Measurements from ENCODE around the gene ANKRD2. TPM values are rescaled to one million over a fixed set of nuclear protein-coding genes. Genes with fewer than 3 reads are reported as not detected.

ANKRD2 gene
- total and polyA plus RNA-seq, 2 experiments from 2014 or later, result not detected

DNA sequence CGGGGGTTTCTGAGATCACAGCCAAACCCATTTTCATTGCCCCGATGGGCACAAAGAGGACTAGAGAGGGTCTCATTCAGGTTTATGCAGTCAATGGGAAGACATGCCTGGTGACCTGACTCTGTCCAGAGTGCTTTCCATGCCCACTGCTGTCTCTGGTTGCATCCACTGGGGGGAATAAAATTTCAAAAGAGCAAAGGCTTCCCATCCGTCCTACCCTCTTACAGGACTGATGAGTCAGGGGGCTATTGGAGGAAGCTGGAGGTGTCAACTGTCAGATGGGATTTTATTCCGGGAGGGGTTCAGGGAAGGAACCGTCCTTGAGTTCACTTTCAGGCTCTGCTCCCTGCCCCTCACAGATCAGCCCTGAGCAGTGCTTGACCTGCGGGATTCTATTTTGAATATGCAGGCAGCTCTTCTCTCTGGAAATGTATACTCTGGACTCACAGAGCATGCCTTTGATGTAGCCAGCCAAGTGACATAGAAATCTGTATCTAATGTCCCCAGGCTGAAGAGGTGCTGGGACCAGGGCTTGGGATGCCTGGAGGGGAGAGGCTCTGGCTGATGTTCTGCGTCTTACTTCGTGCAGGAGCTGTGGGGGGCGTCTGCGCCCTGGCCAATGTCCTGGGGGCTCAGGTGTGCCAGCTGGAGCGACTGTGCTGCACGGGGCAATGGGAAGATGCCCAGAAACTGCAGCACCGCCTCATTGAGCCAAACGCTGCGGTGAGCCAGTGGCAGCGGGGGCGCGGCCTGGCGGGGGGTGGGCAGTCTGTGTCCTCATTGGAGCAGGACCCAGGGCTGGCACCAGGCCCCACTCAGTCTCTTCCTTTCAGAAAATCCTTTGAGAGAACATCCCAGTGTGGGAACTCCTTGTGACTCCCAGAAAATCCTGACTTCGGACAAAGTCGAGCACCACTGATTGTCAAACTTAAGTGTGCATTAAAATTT, 29.0 kb downstream of the ANKRD2 start:
- TF ChIP-seq EZH2 (IDR thresholded peaks at IDR 0.05; ENCODE audit: insufficient read depth, poor library complexity, severe bottlenecking) (no peak), EZH2phosphoT487 (IDR thresholded peaks at IDR 0.05; ENCODE audit: insufficient read depth, low read depth) (no peak)
- 65 to 69% methylated on average over 21 of the region's 21 CpGs for WGBS, 2 experiments (ENCODE audit: low coverage in 1 of 2, low lambda C conversion rate in 2 of 2, missing lambda C conversion rate in 2 of 2)
- Histone ChIP-seq H3K4me1 (ENCODE audit: insufficient read depth) (peaks cover 15% of the 10 kb centered on the region), H3K27ac (no peak overlapping the region), H3K36me3 (ENCODE audit: low read depth) (no peaks in the 10 kb centered on the region), H4K20me1 (ENCODE audit: insufficient read depth) (no peaks in the 10 kb centered on the region), H2AFZ (no peak overlapping the region), H3K4me3 (no peak overlapping the region), H3K27me3 (replicated peaks; ENCODE audit: insufficient read depth) (no peaks in the 10 kb centered on the region), H3K79me2 (ENCODE audit: insufficient read depth) (no peaks in the 10 kb centered on the region), H3K9me3 (ENCODE audit: low read depth) (no peaks in the 10 kb centered on the region), H3K9ac (no peak overlapping the region), H3K4me2 (ENCODE audit: unreplicated experiment) (no peak overlapping the region), H3F3A (ENCODE audit: insufficient read depth) (peaks cover 17% of the 10 kb centered on the region), H3K9me2 (ENCODE audit: insufficient read depth) (no peaks in the 10 kb centered on the region)
- in situ Hi-C loops (cut with MboI), result no loop called here
- no peak for DNase-seq

DNA sequence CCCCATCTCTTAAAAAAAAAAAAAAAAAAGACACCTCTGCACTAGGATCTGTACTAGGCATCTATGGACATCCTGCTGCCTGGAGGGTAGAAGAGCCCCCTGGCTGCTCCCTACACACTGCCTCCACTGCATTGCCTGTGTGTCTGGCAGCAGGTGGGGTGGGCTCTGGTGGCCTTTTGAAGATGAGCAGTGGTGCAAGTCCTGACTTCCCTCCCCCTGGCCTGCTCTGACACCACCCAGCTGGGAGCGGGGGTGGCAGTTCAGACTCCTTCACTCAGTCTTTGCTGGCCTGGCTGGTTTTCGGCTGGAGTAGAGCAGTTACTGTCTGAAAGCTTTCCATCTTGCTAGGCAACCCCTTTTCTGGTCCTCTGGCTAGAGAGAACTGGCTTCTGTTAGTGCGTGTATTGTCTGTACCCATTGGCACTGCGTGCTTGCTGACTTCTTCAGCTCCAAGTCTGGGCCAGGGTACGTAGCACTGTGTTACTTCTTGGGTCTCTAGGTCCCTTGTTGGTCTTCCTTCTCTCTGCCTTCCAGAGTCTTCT, 34.6 kb downstream of the ANKRD2 start:
- H3K4me3 ChIP-seq, result no peak overlapping the region
- H4K20me1 ChIP-seq (ENCODE audit: insufficient read depth), result no peaks in the 10 kb centered on the region
- H3K9ac ChIP-seq, result no peak overlapping the region
- in situ Hi-C loops (cut with MboI), result no loop called here
- H2AFZ ChIP-seq, result no peak overlapping the region
- H3K79me2 ChIP-seq (ENCODE audit: insufficient read depth), result no peaks in the 10 kb centered on the region
- DNase-seq, result no peak
- no peak overlapping the region for H3K4me2 ChIP-seq (ENCODE audit: unreplicated experiment)
- H3K27me3 ChIP-seq (replicated peaks; ENCODE audit: insufficient read depth), result no peaks in the 10 kb centered on the region
- H3K27ac ChIP-seq, result no peak overlapping the region
- H3K36me3 ChIP-seq (ENCODE audit: low read depth), result no peaks in the 10 kb centered on the region
- no peaks in the 10 kb centered on the region for H3F3A ChIP-seq (ENCODE audit: insufficient read depth)
- WGBS, 2 experiments (ENCODE audit: low coverage in 1 of 2, low lambda C conversion rate in 2 of 2, missing lambda C conversion rate in 2 of 2), result 95 to 97% methylated on average over 5 of the region's 5 CpGs
- H3K4me1 ChIP-seq (ENCODE audit: insufficient read depth), result no peaks in the 10 kb centered on the region
- TF ChIP-seq EZH2 (IDR thresholded peaks at IDR 0.05; ENCODE audit: insufficient read depth, poor library complexity, severe bottlenecking) (no peak), EZH2phosphoT487 (IDR thresholded peaks at IDR 0.05; ENCODE audit: insufficient read depth, low read depth) (no peak)
- no peaks in the 10 kb centered on the region for H3K9me2 ChIP-seq (ENCODE audit: insufficient read depth)
- no peaks in the 10 kb centered on the region for H3K9me3 ChIP-seq (ENCODE audit: low read depth)

DNA sequence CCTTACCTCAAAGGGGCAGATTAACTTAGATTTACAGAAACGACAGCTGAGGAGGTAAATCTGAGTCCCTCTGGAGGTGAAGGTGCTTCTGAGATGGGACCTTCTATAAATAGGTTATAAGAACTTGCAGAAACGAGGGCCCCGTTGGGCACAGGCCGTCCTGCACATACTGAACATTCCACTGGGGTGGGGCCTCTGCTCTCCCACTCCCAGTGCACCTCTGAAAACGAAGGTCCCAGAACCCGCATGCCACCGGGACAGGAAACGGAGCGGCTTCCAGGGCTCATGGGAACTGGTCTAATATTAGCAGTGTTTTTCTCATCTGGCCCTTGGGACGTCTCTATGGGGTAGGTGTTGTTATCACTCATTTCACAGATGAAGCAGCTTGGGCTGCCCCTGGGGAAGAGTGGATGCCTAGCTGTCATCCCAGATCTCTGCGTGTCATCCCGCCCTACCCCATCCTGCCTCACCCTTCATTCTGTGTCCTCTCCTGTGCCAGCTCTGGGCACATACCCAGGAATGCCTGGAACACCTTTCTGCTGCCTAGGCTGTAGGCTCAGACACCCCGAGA, 36.5 kb downstream of the ANKRD2 start:
- WGBS, 2 experiments (ENCODE audit: low coverage in 1 of 2, low lambda C conversion rate in 2 of 2, missing lambda C conversion rate in 2 of 2), result 88 to 93% methylated on average over 13 of the region's 13 CpGs

DNA sequence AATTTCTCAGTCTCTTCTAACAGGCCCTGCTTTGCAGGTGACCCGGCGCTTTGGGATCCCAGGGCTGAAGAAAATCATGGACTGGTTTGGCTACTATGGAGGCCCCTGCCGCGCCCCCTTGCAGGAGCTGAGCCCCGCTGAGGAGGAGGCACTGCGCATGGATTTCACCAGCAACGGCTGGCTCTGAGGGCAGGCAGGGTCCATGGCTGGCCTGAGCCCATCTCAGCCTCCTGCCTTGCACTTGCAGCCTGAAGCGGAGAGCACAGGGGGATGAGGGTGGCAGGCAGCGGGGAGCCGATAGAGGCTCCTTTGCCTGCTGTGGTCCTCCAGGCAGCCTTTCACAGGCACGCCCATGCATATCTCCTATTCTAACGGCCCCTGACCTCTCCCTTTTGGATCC, 38.9 kb downstream of the ANKRD2 start:
- Histone ChIP-seq H3K9ac (no peak overlapping the region), H3F3A (ENCODE audit: insufficient read depth) (no peaks in the 10 kb centered on the region), H3K9me3 (ENCODE audit: low read depth) (no peaks in the 10 kb centered on the region), H3K4me3 (no peak overlapping the region), H4K20me1 (ENCODE audit: insufficient read depth) (no peaks in the 10 kb centered on the region), H3K4me1 (ENCODE audit: insufficient read depth) (no peaks in the 10 kb centered on the region), H3K27ac (no peak overlapping the region), H2AFZ (no peak overlapping the region), H3K4me2 (ENCODE audit: unreplicated experiment) (no peak overlapping the region), H3K36me3 (ENCODE audit: low read depth) (no peaks in the 10 kb centered on the region), H3K79me2 (ENCODE audit: insufficient read depth) (no peaks in the 10 kb centered on the region), H3K27me3 (replicated peaks; ENCODE audit: insufficient read depth) (no peaks in the 10 kb centered on the region), H3K9me2 (ENCODE audit: insufficient read depth) (no peaks in the 10 kb centered on the region)
- 91% methylated on average over 12 of the region's 12 CpGs for WGBS, 2 experiments (ENCODE audit: low coverage in 1 of 2, low lambda C conversion rate in 2 of 2, missing lambda C conversion rate in 2 of 2)
- DNase-seq, result no peak
- no peak for TF ChIP-seq EZH2 (IDR thresholded peaks at IDR 0.05; ENCODE audit: insufficient read depth, poor library complexity, severe bottlenecking)
- TF ChIP-seq EZH2phosphoT487 (IDR thresholded peaks at IDR 0.05; ENCODE audit: insufficient read depth, low read depth), result no peak
- in situ Hi-C loops (cut with MboI), result no loop called here

More for the DNA sequence above, 36.5 kb downstream of the ANKRD2 start:
- Histone ChIP-seq H3K9me3 (ENCODE audit: low read depth) (no peaks in the 10 kb centered on the region), H3K27me3 (replicated peaks; ENCODE audit: insufficient read depth) (no peaks in the 10 kb centered on the region), H3K4me3 (no peak overlapping the region), H3K79me2 (ENCODE audit: insufficient read depth) (no peaks in the 10 kb centered on the region), H3K9ac (no peak overlapping the region), H3K4me1 (ENCODE audit: insufficient read depth) (no peaks in the 10 kb centered on the region), H3F3A (ENCODE audit: insufficient read depth) (no peaks in the 10 kb centered on the region), H3K4me2 (ENCODE audit: unreplicated experiment) (no peak overlapping the region), H3K27ac (no peak overlapping the region), H4K20me1 (ENCODE audit: insufficient read depth) (no peaks in the 10 kb centered on the region), H3K36me3 (ENCODE audit: low read depth) (no peaks in the 10 kb centered on the region), H3K9me2 (ENCODE audit: insufficient read depth) (no peaks in the 10 kb centered on the region), H2AFZ (no peak overlapping the region)
- in situ Hi-C loops (cut with MboI), result no loop called here
- TF ChIP-seq EZH2phosphoT487 (IDR thresholded peaks at IDR 0.05; ENCODE audit: insufficient read depth, low read depth), result no peak
- no peak for TF ChIP-seq EZH2 (IDR thresholded peaks at IDR 0.05; ENCODE audit: insufficient read depth, poor library complexity, severe bottlenecking)
- no peak for DNase-seq

All from GM23248 (cell line).